NCI-H748 (cell line): ENCODE measurements around the gene TBCK.
"Not testable (repeated sequence)": the region's sequence is repeated elsewhere in the genome, so short reads cannot be mapped to it uniquely, and the experiment has no call there.

ENCODE experiments used
- DNase-seq: peaks from one replicate; lab custom pipeline; 2025; ENCODE audit not compliant: unreplicated experiment; lab: John Stamatoyannopoulos, UW

The TBCK gene

DNA sequence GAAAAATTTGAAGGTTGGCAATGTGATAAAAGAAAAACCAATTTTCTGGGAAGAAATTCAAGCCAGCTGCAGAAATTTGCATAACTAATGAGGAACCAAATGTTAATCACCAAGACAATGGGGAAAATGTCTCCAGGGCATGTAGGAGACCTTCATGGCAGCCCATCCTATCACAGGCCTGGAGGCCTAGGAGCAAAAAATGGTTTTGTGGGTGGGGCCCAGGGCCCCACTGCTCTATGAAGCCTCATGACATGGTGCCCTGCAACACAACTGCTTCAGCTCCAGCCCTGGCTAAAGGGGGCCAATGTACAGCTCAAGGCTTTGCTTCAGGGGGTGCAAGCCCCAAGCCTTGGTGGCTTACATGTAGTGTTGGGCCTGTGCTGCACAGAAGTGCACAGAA lies 184.0 kb downstream of the TBCK start:
- no peak for DNase-seq

DNA sequence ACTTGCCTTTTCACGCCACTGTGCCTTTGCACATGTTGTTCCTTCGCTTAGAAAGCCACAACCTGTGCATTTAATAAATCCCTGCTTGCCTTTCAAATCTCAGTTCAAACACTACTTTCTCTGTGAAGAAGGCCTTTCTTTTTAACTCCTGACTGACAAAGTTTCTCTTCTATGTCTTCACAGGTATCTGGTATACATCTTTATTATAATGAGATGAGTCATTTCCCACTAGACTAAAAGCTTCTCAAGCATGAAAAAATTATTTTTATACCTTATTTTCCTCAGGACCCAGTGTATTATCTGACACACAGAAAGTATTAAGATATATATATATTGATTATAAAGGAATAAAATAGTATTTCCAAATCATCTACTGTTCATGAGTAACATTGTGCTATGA lies 189.9 kb downstream of the TBCK start:
- DNase-seq = no peak

DNA sequence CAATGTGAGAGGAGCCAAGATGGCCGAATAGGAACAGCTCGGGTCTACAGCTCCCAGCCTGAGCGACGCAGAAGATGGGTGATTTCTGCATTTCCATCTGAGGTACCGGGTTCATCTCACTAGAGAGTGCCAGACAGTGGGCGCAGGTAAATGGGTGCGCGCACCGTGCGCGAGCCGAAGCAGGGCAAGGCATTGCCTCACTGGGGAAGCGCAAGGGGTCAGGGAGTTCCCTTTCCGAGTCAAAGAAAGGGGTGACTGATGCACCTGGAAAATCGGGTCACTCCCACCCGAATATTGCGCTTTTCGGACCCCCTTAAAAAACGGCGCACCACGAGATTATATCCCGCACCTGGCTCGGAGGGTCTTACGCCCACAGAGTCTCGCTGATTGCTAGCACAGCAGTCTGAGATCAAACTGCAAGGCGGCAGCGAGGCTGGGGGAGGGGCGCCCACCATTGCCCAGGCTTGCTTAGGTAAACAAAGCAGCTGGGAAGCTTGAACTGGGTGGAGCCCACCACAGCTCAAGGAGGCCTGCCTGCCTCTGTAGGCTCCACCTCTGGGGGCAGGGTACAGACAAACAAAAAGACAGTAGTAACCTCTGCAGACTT lies 196.0 kb downstream of the TBCK start:
- DNase-seq = not testable (repeated sequence)

DNA sequence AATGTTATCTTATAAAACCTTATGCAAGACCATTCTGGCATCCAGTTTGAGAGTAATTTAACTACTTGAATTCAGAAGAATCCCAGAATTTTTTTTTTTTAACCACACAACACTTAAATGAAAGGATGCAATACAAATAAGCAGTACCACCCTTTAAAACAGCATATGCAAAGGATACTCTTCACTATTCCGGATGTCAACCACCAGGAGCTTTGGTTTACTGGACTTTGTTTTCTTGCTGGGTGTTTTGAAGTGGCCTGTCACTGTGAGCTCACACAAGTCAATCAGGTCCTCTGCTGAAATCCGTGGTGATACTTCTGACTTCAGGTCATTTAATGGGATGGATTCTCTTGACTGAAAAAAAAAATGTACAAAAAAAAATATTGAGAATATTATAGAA lies 200.0 kb downstream of the TBCK start:
- no peak for DNase-seq

DNA sequence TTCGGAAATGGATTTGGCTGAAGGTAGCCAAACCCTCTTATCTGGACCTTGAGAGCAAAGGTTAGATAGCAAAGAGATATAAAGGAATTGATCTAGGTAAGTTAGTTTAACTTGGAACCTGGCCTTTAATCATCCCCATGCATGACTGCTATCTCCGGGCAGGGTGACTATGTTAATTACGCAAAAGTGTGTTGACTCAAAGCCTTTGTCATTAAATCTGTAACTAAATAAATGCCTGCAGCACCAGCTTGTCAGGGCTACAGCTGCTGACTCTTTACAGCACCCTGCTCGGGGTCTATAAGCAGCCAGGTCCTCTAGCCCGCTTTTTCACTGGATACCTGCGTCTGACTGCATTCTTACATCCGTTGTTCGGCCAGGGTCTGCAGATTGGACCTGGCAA lies 201.7 kb downstream of the TBCK start:
- DNase-seq = no peak

DNA sequence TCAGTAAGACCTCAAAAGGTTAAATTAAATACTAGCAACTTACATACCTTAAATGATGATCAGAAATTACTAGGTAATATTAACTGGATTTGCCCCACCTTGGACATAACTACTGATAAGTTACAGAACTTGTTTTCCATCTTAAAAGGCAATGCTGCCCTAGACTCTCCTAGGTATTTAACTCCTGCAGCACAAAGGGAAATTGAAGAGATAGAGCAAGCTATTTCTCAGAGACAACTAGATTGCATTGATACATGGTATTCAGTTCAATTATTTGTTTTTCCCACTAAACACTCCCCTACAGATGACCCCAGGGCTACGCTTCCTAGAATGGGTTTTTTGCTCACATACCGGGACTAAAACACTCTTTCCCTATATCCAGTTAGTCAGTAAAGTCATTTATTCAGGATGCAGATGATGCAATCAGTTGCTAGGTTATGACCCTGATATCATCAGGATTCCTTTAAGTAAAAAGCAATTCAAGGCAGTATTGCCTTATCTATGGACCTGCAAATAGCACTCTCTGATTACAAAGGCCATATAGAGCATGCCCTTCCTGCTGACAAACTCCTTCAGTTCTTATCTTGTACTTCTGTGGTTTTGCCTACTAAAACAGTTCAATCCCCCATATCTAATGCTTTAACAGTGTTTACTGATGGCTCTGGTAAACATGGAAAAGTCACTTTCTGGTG lies 204.1 kb downstream of the TBCK start:
- DNase-seq = not testable (repeated sequence)

DNA sequence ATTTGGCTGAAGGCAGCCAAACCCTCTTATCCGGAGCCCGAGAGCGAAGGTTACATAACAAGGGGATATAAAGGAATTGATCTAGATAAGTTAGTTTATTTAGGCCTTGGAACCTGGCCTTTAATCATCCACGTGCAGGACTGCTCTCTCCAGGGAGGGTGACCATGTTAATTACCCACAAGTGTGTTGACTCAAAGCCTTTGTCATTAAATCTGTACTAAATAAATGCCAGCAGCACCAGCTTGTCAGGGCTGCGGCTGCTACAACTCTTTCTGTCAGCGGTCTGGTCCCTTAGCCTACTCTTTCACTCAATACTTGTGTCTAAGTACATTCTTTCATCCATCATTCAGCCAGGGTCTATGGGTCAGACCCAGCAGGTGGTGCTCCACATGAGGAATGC lies 206.1 kb downstream of the TBCK start:
- DNase-seq = no peak

DNA sequence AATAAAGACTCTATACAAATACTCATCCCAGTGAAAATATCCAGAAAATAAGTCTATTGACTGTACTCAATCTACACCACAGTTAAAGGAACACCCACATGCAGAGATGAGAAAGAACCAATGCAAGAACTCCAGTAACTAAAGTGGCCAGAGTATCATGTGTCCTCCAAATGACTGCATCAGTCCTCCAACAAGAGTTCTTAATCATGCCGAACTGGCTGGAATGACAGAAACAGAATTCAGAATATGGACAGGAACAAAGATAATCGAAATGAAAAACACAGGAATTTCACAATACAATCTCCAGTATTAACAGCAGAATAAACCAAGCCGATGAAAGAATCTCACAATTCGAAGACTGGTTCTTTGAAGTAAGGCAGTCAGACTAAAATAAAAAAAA lies 210.3 kb downstream of the TBCK start:
- DNase-seq = no peak

DNA sequence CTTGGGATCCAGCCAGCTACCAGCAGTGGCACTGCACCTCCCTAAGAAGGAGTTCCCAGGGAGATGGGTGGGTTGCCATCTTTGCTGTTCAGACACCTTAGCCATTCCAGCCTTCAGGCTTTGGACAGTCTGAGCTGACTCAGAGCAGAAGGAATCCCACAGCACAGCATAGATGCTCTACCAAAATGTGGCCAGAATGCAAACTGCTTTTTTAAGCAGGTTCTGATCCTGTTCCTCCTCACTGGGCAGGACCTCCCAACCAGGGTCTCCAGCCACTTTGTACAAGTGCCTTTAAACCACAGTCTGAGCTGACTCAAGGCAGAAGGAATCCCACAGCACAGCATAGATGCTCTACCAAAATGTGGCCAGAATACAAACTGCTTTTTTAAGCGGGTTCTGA lies 211.7 kb downstream of the TBCK start:
- DNase-seq = no peak

DNA sequence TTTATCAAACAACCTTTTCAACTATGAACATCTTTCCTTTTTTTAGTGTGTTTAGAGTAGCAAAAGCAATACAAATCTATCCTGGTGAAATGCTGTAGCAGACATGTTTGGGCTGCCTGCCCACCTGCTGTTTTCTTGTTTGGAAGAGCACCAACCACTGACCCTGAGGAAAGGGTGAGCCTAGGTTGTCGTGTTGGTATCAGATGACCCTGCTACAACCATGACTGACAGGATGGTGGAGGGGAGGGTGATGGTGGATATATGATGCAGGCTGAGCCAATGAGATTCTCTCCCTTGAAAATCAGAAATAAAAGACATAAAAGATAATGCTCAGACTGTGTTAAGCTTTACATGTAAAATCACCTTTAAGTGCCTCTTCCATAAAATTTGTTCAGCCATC lies 219.6 kb downstream of the TBCK start:
- DNase-seq = no peak

DNA sequence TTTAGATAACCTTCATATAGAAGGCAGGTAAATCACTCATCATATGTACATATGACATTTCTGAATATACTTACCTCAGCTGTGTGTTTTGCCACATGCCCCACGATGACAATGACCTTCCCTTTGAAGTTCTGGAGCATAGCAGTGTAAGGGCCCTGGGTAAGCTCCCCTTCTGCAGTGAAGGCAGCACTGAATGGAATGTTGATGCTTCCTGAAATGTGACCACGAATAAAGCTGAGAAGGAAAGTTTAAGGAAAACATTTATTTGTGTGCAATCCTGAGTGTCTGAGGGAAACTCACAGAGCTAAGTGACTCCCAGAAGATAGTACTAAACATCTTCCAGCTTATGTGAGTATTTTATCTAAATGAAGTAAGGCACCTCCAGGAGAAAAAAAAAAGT lies 220.6 kb downstream of the TBCK start:
- DNase-seq = no peak

DNA sequence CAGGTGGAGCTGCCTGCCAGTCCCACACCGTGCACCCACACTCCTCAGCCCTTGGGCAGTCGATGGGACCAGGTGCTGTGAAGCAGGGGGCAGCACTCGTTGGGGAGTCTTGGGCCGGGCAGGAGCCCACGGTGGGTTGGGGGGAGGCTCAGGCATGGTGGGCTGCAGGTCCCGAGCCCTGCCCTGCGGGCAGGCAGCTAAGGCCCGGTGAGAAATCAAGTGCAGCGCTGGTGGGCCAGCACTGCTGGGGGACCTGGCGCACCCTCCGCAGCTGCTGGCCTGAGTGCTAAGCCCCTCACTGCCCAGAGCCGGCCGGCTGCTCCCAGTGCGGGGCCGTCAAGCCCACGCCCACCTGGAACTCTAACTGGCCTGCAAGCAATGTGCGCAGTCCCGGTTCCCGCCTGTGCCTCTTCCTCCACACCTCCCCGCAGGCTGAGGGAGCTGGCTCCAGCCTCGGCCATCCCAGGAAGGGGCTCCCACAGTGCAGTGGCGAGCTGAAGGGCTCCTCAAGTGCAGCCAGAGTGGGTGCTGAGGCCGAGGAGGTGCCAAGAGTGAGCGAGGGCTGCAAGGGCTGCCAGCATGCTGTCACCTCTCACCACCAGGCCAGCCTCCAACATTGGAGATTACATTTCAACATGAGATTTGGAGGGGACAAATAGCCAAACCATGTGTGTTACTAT lies 223.5 kb downstream of the TBCK start:
- no peak for DNase-seq

DNA sequence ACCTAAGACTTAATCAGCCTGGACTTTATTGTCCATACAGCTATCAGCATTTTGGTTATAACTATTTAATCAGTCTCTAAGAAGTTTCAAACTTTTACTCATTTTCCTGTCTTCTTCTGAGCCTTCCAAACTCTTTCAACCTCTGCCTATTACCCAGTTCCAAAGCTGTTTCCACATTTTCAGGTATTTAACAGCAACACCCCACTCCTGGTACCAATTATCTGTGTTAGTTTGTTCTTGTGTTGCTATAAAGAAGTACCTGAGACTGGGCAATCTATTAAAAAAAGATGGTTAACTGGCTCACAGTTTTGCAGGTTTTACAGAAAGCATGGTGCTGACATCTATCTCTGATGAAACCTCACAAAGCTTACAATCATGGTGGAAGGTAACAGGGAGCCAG lies 225.2 kb downstream of the TBCK start:
- DNase-seq = no peak

DNA sequence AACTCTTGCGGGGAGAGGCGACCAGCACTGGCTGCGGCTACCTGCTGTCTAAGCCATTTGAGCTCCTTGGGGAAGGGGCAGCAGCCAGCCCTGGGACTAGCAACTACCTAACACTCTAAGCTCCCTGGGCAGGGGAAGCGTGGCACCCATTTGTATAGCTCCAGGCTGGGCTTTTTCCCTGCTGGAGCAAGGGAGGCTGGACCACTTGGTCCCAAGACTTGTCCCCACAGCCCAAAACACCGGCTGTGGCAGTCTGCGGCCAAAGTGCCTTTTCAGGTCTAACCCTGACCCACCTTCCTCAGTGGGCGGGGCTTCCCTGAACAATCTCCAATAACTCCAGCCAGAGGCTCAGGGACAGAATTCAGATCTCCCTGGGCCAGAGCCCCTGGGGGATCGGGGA lies 232.9 kb downstream of the TBCK start:
- no peak for DNase-seq

DNA sequence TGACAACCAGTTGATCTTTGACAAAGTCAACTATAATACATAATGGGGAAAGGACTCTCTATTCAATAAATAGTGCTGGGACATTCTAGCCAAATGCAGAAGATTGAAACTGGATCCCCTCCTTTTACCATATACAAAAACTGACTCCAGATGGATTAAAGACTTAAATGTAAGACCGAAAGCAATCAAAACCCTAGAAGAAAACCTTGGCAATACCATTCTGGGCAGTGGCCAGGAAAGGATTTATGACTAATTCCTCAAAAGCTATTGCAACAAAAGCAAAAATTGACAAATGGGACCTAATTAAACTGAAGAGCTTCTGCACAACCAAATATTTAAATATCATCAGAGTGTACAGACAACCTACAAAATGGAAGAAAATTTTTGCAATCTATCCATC lies 235.6 kb downstream of the TBCK start:
- no peak for DNase-seq

DNA sequence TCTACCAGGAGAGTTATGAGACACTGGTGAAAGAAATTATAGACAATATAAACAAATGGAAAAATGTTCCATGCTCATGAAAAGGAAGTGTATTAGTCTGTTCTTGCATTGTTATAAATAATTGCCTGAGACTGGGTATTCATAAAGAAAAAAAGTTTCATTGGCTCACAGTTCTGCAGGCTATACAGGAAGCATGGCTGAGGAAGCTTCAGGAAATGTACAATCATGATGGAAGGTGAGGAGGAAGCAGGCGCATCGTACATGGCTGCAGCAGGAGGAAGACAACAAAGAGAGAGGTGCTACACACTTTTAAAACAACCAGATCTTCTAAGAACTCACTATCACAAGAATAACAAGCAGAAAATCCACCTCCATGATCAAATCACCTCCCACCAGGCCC lies 236.4 kb downstream of the TBCK start:
- no peak for DNase-seq

DNA sequence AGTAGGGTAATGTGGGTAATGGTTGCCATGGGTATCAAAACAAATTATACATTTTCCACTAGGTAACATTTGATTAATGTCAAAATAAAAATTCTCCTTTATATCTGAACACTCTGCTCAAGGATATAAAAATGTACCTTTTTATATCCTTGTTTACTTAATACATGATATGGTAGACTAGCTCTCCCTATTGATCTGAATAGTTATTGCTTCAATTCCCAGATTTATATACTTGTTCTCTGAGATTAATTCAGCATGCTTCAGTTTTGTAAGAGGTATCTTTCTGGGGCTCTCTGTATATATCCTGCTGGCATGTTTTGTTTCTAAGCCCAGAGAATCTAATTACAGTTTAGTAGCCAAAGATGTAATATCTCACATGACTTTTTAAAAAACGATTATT lies 251.0 kb downstream of the TBCK start:
- DNase-seq = no peak

DNA sequence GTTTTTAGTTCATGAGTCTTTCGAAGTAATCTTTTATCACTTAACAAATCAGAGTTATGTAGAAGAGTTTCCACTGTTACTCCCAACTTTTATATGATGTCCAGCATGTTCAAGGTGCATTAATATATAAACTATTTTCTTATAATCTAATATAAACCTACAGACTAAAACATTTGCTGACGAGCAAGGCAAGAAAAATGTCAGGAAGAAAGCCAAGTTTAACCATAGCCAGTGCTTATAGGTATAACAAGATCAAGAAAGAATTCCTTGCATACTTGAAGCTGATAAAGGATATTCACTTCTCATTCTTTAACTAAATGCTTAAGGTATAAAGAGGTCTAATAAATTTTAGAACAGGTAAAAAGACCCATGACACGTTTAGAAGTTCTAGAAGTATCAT lies 253.0 kb downstream of the TBCK start:
- no peak for DNase-seq

DNA sequence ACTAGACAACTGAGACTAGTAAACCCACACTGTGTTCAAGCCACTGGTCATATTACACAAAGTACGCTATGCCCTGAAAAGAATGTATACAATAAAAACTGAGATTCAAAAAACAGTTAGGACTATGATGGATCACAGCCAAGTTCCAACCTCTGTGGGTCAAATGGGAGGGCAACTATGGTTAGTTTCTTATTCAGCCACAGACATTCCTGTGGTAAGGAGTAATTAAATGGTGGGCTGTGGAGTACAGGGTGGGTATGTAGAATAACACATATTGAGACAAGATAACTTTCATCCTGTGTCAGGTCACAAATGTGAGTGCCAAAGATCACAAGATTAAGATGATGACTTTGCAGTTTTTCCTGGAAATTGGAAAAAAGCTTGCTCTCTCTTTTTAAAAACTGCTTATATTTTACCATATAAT lies 253.5 kb downstream of the TBCK start:
- DNase-seq = no peak

DNA sequence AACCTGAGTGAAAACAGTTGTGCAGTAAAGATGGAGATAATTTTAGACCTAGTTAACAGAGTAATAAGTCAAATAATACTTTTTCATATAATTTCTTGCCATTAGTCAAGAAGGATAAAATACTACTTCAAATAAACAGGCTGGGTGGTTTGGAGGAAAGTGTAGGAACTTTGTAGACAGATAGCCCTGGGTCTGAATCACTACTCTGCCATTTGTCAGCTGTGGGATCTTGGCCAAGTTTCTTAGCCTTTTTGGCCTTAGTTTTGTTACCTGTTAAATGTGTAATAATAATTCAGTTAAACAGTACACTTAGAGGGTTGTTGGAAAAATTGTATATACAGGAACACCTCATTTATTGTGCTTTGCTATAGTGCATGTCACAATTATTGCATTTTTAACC lies 257.1 kb downstream of the TBCK start:
- DNase-seq = no peak

DNA sequence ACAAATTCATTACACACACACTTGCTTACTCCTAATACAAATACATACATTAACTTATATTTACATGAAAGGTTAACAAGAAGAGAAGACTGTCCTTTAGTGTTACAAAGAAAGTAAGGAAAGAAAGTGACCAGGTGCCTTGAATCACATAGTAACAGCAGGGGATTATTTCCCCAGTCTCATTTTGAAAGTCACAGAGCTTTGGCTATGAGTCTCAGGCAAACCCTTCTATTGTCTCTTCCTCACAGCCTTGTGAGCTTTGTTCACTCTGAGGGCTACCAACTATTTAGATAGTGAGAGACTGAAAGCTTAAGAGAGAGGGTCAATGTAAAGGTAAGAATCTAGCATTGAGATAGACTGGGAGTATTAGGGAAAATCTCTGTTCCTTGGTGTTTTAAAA lies 259.1 kb downstream of the TBCK start:
- no peak for DNase-seq

DNA sequence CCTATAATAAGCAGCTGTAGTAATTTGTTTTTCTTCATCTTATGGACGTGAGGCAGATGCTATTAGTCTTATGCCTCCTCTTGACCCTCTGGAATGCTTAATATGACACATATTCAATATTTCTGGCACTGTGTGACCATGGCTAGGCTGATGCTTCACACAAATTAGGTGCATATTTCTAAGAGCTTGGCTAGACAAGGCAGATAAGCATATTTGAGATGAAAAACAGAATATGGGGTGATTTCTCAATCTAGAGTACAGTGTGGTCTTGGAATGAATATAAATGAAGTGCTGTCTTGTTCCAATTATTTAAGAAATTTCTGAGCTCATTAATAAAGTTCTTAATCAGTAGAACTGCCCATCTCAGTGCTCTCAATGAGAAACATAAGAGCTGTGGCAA lies 264.5 kb downstream of the TBCK start:
- no peak for DNase-seq

DNA sequence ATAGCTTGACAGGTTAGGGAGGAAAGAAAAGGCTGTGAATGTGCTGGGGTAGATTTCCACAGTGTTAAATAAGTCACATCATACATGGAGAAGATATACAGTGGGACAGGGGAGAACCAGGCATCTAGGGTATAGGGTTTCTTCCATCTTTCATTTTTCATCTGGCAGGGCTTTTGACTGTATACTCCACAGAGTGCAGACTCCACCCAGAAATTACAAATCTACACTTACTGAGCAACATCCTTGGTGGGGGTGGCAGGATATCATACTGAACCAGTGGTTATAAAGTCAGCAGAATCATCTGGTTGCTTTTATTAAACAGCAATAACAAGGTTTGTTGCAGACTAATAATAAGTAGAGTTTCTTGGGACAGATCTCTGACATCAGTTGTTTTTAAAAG lies 266.5 kb downstream of the TBCK start:
- DNase-seq = no peak
